ENCODE data around the gene RHEX. TPM values are rescaled to one million over a fixed set of nuclear protein-coding genes. Genes with fewer than 3 reads are reported as not detected.

Gene RHEX
- total RNA-seq, 2 experiments from 2014 or later, result not detected

DNA sequence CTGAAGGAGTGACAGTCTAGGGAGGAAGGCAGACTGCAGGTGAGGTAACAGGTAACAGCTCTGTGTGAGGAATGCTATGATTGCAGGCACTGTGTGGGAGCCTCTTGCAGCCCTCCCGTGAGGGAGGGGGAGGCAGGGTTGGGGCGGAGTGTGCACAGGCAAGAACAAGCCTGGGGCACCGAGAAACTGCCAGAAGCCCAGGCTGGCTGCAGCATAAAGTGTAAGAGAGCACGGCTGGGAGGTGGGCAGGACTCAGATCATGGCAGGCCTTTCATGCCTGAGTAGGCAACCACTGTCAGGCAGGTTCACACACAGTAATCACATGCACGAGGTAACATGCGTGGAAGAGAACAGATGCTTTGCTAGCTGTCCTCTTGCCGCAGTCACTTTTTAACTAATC, 11.3 kb upstream of the RHEX start:
- no peaks in the 10 kb centered on the region for H3K27me3 Mint-ChIP-seq
- Histone ChIP-seq H3K27me3 (ENCODE audit: control insufficient read depth in 1 of 2, insufficient read depth in 2 of 2, low read length in 2 of 2) (no peaks in the 10 kb centered on the region), H3K4me1 (ENCODE audit: insufficient read depth, low read length) (peaks cover 7% of the 10 kb centered on the region), H3K4me3 (ENCODE audit: low read length) (no peak overlapping the region), H3K9me3 (ENCODE audit: control insufficient read depth in 1 of 2, insufficient read depth in 1 of 2, low read length in 2 of 2) (no peaks in the 10 kb centered on the region), H3K36me3 (ENCODE audit: insufficient read depth, low read length) (no peaks in the 10 kb centered on the region), H3K27ac (ENCODE audit: low read depth in 1 of 2, low read length in 2 of 2) (no peak overlapping the region)
- H3K27ac Mint-ChIP-seq, result no peak overlapping the region
- DNase-seq (no peak), ATAC-seq (ENCODE audit: poor library complexity) (no peak)
- POLR2A ChIA-PET, result no interaction called here
- no peaks in the 10 kb centered on the region for H3K9me3 Mint-ChIP-seq
- no peaks in the 10 kb centered on the region for H3K36me3 Mint-ChIP-seq (ENCODE audit: low read depth)
- CTCF ChIA-PET, result no interaction called here
- TF ChIP-seq, protein P1, sequence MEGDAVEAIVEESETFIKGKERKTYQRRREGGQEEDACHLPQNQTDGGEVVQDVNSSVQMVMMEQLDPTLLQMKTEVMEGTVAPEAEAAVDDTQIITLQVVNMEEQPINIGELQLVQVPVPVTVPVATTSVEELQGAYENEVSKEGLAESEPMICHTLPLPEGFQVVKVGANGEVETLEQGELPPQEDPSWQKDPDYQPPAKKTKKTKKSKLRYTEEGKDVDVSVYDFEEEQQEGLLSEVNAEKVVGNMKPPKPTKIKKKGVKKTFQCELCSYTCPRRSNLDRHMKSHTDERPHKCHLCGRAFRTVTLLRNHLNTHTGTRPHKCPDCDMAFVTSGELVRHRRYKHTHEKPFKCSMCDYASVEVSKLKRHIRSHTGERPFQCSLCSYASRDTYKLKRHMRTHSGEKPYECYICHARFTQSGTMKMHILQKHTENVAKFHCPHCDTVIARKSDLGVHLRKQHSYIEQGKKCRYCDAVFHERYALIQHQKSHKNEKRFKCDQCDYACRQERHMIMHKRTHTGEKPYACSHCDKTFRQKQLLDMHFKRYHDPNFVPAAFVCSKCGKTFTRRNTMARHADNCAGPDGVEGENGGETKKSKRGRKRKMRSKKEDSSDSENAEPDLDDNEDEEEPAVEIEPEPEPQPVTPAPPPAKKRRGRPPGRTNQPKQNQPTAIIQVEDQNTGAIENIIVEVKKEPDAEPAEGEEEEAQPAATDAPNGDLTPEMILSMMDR (IDR thresholded peaks at IDR 0.05), result no peak
- peaks cover 6% of the 10 kb centered on the region for H3K4me1 Mint-ChIP-seq (ENCODE audit: low read depth)
- no peak overlapping the region for H3K4me3 Mint-ChIP-seq
- intact Hi-C loops (cut with DNase I, micrococcal nuclease), result no loop called here

DNA sequence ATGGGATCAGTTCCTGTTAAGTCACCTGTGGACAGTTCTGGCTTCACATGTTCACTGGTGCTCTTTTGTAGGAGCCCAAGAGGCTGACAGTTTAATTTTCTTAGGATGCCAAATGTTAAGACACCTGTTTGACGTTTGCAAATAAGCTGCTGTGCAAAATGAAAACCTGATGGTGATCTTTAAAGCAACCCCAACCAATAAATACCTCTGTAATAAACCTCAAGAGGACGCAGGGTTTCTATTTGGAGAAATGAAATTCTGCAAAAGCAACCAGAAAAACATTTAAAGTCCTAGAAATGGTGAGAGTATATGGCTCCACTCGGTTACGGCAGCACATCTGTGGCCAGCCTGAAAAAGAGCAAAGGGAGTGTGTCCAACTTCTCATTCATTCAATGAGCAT, 5.7 kb upstream of the RHEX start:
- H3K27ac Mint-ChIP-seq, result no peak overlapping the region
- POLR2A ChIA-PET, result no interaction called here
- peaks cover 11% of the 10 kb centered on the region for H3K4me1 ChIP-seq (ENCODE audit: insufficient read depth, low read length)
- H3K4me3 Mint-ChIP-seq, result no peak overlapping the region
- no peaks in the 10 kb centered on the region for H3K9me3 Mint-ChIP-seq
- intact Hi-C loops (cut with DNase I, micrococcal nuclease), result no loop called here
- peaks cover 24% of the 10 kb centered on the region for H3K4me1 Mint-ChIP-seq (ENCODE audit: low read depth)
- no peaks in the 10 kb centered on the region for H3K27me3 ChIP-seq (ENCODE audit: control insufficient read depth in 1 of 2, insufficient read depth in 2 of 2, low read length in 2 of 2)
- no peak overlapping the region for H3K4me3 ChIP-seq (ENCODE audit: low read length)
- no peak overlapping the region for H3K27ac ChIP-seq (ENCODE audit: low read depth in 1 of 2, low read length in 2 of 2)
- no peaks in the 10 kb centered on the region for H3K27me3 Mint-ChIP-seq
- TF ChIP-seq, protein P1 (IDR thresholded peaks at IDR 0.05), result no peak
- H3K9me3 ChIP-seq (ENCODE audit: control insufficient read depth in 1 of 2, insufficient read depth in 1 of 2, low read length in 2 of 2), result no peaks in the 10 kb centered on the region
- H3K36me3 Mint-ChIP-seq (ENCODE audit: low read depth), result no peaks in the 10 kb centered on the region
- CTCF ChIA-PET, result no interaction called here
- no peaks in the 10 kb centered on the region for H3K36me3 ChIP-seq (ENCODE audit: insufficient read depth, low read length)
- ATAC-seq (ENCODE audit: poor library complexity), result no peak
- no peak for DNase-seq

- peaks cover 29% of the 10 kb centered on the region for H3K4me1 Mint-ChIP-seq (ENCODE audit: low read depth)
These were observed 4.4 kb upstream of the RHEX start for GRCh38 chr1:206048582-206048981.

More at GRCh38 chr1:206048582-206048981, 4.4 kb upstream of the RHEX start:
- H3K27ac ChIP-seq (ENCODE audit: low read depth in 1 of 2, low read length in 2 of 2), result no peak overlapping the region
- H3K36me3 ChIP-seq (ENCODE audit: insufficient read depth, low read length), result no peaks in the 10 kb centered on the region
- peaks cover 19% of the 10 kb centered on the region for H3K4me1 ChIP-seq (ENCODE audit: insufficient read depth, low read length)
- DNase-seq, result peak in 2 of 14 experiments; percentile 35
- intact Hi-C loops (cut with DNase I, micrococcal nuclease), result no loop called here
- H3K4me3 Mint-ChIP-seq, result no peak overlapping the region
- H3K27me3 ChIP-seq (ENCODE audit: control insufficient read depth in 1 of 2, insufficient read depth in 2 of 2, low read length in 2 of 2), result no peaks in the 10 kb centered on the region
- no peak overlapping the region for H3K27ac Mint-ChIP-seq
- CTCF ChIA-PET, result interaction anchor here (1.0 kb wide), 1 partner anchor 10 kb away, joined by 3 read pairs; no protein-coding TSS in a partner anchor
- TF ChIP-seq, protein P1 (IDR thresholded peaks at IDR 0.05), result no peak
- no peaks in the 10 kb centered on the region for H3K27me3 Mint-ChIP-seq
- H3K4me3 ChIP-seq (ENCODE audit: low read length), result no peak overlapping the region
- H3K36me3 Mint-ChIP-seq (ENCODE audit: low read depth), result no peaks in the 10 kb centered on the region
- H3K9me3 Mint-ChIP-seq, result no peaks in the 10 kb centered on the region
- POLR2A ChIA-PET, result interaction anchor here (1.0 kb wide), 1 partner anchor 14 kb away, joined by 3 read pairs; no protein-coding TSS in a partner anchor
- H3K9me3 ChIP-seq (ENCODE audit: control insufficient read depth in 1 of 2, insufficient read depth in 1 of 2, low read length in 2 of 2), result peaks cover 0 to 3% of the 10 kb centered on the region in 2 experiments
- no peak for ATAC-seq (ENCODE audit: poor library complexity)
